Mesenchymal stem cell (in vitro differentiated cells and primary cell): ENCODE measurements around the gene CCL4.
"Not testable (repeated sequence)": the region's sequence is repeated elsewhere in the genome, so short reads cannot be mapped to it uniquely, and the experiment has no call there.

Source experiments
- DNase-seq: peaks from one replicate; pipeline ENCODE4 v3.0.0-alpha.2; 2013
- H2AFZ ChIP-seq: one replicate; pipeline ENCODE4 v1.6.1; 2013; ENCODE audit warnings: low read depth, mild to moderate bottlenecking, control low read depth, inconsistent platforms, low read length, moderate library complexity
- H2AK5ac ChIP-seq: 2 replicates; pipeline ENCODE4 v1.6.1; 2013; ENCODE audit warnings: low read length, moderate library complexity, mild to moderate bottlenecking, inconsistent platforms; ENCODE audit not compliant: severe bottlenecking
- H2BK120ac ChIP-seq: one replicate; pipeline ENCODE4 v1.6.1; 2013; ENCODE audit warnings: low read depth, mild to moderate bottlenecking, inconsistent platforms, low read length, moderate library complexity
- H2BK12ac ChIP-seq, 2 experiments: one replicate each; pipeline ENCODE4 v1.6.1; 2013; ENCODE audit warnings: inconsistent platforms in 2 of 2, low read length in 2 of 2, mild to moderate bottlenecking in 2 of 2, moderate library complexity in 2 of 2, control low read depth in 1 of 2
- H2BK15ac ChIP-seq: one replicate; pipeline ENCODE4 v1.6.1; 2013; ENCODE audit warnings: mild to moderate bottlenecking, low read depth, inconsistent platforms; ENCODE audit not compliant: poor library complexity, severe bottlenecking
- H2BK5ac ChIP-seq: 2 replicates; pipeline ENCODE4 v1.6.1; 2013; ENCODE audit warnings: low read depth, mild to moderate bottlenecking, low read length, control low read depth, inconsistent platforms; ENCODE audit not compliant: poor library complexity, severe bottlenecking
- H3K14ac ChIP-seq, 2 experiments: one replicate each; pipeline ENCODE4 v1.6.1; 2013; ENCODE audit warnings: inconsistent platforms in 2 of 2, low read length in 2 of 2, control low read depth in 1 of 2, mild to moderate bottlenecking in 1 of 2, moderate library complexity in 1 of 2
- H3K18ac ChIP-seq, 2 experiments: one replicate each; pipeline ENCODE4 v1.6.1; 2013; ENCODE audit warnings: inconsistent platforms in 2 of 2, low read length in 2 of 2, control low read depth in 1 of 2, low read depth in 1 of 2, mild to moderate bottlenecking in 1 of 2
- H3K23ac ChIP-seq, 2 experiments: one replicate each; pipeline ENCODE4 v1.6.1; 2013; ENCODE audit warnings: inconsistent platforms in 2 of 2, low read length in 2 of 2, mild to moderate bottlenecking in 2 of 2, moderate library complexity in 2 of 2, control low read depth in 1 of 2
- H3K27ac ChIP-seq: 2 replicates; pipeline ENCODE4 v1.5.1; 2013; ENCODE audit warnings: mild to moderate bottlenecking, moderate library complexity, low read length, control low read depth, inconsistent platforms; ENCODE audit not compliant: poor library complexity, severe bottlenecking
- H3K27me3 ChIP-seq, 2 experiments: 2 replicates each; pipeline versions ENCODE4 v1.6.1 to v1.7.0; 2013; ENCODE audit warnings: low read length in 2 of 2, mild to moderate bottlenecking in 2 of 2, moderate library complexity in 2 of 2, control low read depth in 1 of 2, inconsistent platforms in 1 of 2; ENCODE audit not compliant: control insufficient read depth in 1 of 2, insufficient read depth in 1 of 2
- H3K36me3 ChIP-seq, 2 experiments: 2 replicates each; pipeline versions ENCODE4 v1.6.1 to v1.7.0; 2013; ENCODE audit warnings: low read length in 2 of 2, control low read depth in 1 of 2, inconsistent platforms in 1 of 2, low read depth in 1 of 2, mild to moderate bottlenecking in 1 of 2; ENCODE audit not compliant: insufficient read depth in 2 of 2, control insufficient read depth in 1 of 2
- H3K4ac ChIP-seq, 2 experiments: one replicate each; pipeline ENCODE4 v1.6.1; 2013; ENCODE audit warnings: inconsistent platforms in 2 of 2, low read length in 2 of 2, mild to moderate bottlenecking in 2 of 2, moderate library complexity in 2 of 2, control low read depth in 1 of 2, low read depth in 1 of 2
- H3K4me1 ChIP-seq: 2 replicates; pipeline ENCODE4 v1.6.1; 2013; ENCODE audit warnings: low read depth, low read length, control low read depth; ENCODE audit not compliant: control insufficient read depth, insufficient read depth
- H3K4me2 ChIP-seq: 2 replicates; pipeline ENCODE4 v1.6.1; 2013; ENCODE audit warnings: low read length, mild to moderate bottlenecking, inconsistent platforms; ENCODE audit not compliant: poor library complexity, severe bottlenecking
- H3K4me3 ChIP-seq, 2 experiments: 2 replicates each; pipeline versions ENCODE4 v1.5.1 to v1.7.0; 2013; ENCODE audit warnings: low read length in 2 of 2, mild to moderate bottlenecking in 2 of 2, control low read depth in 1 of 2, low read depth in 1 of 2; ENCODE audit not compliant: insufficient read depth in 1 of 2
- H3K79me1 ChIP-seq: replicated peaks from 2 replicates; pipeline ENCODE4 v1.6.1; 2013; ENCODE audit warnings: mild to moderate bottlenecking, control low read depth, low read length, inconsistent platforms; ENCODE audit not compliant: poor library complexity, severe bottlenecking
- H3K9ac ChIP-seq: 2 replicates; pipeline ENCODE4 v1.7.0; 2013; ENCODE audit warnings: mild to moderate bottlenecking, low read length, moderate library complexity
- H3K9me3 ChIP-seq: 2 replicates; pipeline ENCODE4 v1.7.0; 2013; ENCODE audit warnings: mild to moderate bottlenecking, low read length; ENCODE audit not compliant: control insufficient read depth
- H4K8ac ChIP-seq: one replicate; pipeline ENCODE4 v1.6.1; 2013; ENCODE audit warnings: inconsistent platforms, mild to moderate bottlenecking, low read length, moderate library complexity
- H4K91ac ChIP-seq: one replicate; pipeline ENCODE4 v1.6.1; 2013; ENCODE audit warnings: mild to moderate bottlenecking, low read length, inconsistent platforms
- WGBS: methylation state at CpG from one replicate; pipeline ENCODE4 v1.1.7; 2013; ENCODE audit warnings: mixed read lengths; 5-methylcytosine and 5-hydroxymethylcytosine counted together

CCL4 gene

GRCh38 chr17:36087897-36088572 lies 15.6 kb upstream of the CCL4 start:
- H2AK5ac ChIP-seq, H2BK15ac ChIP-seq, H4K91ac ChIP-seq, H3K79me1 ChIP-seq, H4K8ac ChIP-seq, H3K4me3 ChIP-seq, H3K4me1 ChIP-seq, H2BK5ac ChIP-seq, H3K9me3 ChIP-seq, H3K36me3 ChIP-seq, H2BK12ac ChIP-seq, H3K27me3 ChIP-seq, H3K27ac ChIP-seq, H3K4ac ChIP-seq, DNase-seq, H3K14ac ChIP-seq, H3K18ac ChIP-seq, H2AFZ ChIP-seq, H3K9ac ChIP-seq, H3K4me2 ChIP-seq, H2BK120ac ChIP-seq, H3K23ac ChIP-seq: not testable (repeated sequence)
- 90% methylated on average over 4 of the region's 10 CpGs for WGBS

GRCh38 chr17:36088670-36089338 lies 14.8 kb upstream of the CCL4 start:
- H4K91ac ChIP-seq, result no peak overlapping the region
- peaks cover 0 to 4% of the 10 kb centered on the region in 2 experiments for H3K27me3 ChIP-seq
- no peak overlapping the region for H3K4ac ChIP-seq
- no peak overlapping the region for H3K27ac ChIP-seq
- no peak overlapping the region for H2BK15ac ChIP-seq
- no peaks in the 10 kb centered on the region for H3K79me1 ChIP-seq
- H4K8ac ChIP-seq, result no peak overlapping the region
- H2BK12ac ChIP-seq, result no peak overlapping the region
- H3K4me1 ChIP-seq, result no peaks in the 10 kb centered on the region
- H3K23ac ChIP-seq, result no peak overlapping the region
- 74% methylated on average over 14 of the region's 14 CpGs for WGBS
- no peak overlapping the region for H2AK5ac ChIP-seq
- H3K4me3 ChIP-seq, result no peak overlapping the region
- H3K18ac ChIP-seq, result no peak overlapping the region
- DNase-seq, result no peak
- H3K4me2 ChIP-seq, result no peak overlapping the region
- H2BK5ac ChIP-seq, result no peak overlapping the region
- no peak overlapping the region for H2AFZ ChIP-seq
- H3K9ac ChIP-seq, result no peak overlapping the region
- no peaks in the 10 kb centered on the region for H3K36me3 ChIP-seq
- H3K14ac ChIP-seq, result no peak overlapping the region
- H3K9me3 ChIP-seq, result no peaks in the 10 kb centered on the region
- no peak overlapping the region for H2BK120ac ChIP-seq

DNA sequence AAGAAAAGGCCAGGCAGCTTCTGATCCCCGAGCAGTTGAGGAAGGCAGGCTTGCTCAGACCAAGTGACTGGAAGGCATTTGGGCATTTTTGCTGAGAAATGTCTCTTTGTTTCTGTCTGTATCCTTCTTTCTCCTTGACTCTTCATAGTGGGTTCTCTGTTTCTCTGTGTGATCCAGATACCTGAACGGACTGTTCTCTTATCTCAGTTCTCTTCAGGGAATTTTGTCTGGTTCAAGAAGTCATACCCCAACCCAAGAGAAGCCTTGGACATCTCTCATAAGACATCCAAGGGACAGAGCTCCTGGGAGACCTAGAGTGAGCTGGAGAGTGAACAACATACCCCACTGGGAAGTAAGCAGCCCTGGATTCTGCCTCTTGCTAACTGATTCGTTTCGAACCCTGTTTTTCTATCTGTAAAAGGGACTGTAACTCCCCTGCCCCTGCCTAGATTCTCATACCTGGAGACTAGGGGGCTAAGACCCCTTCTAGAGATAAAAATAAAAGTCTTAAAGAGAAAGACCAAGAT lies 14.2 kb upstream of the CCL4 start:
- H3K36me3 ChIP-seq, result no peaks in the 10 kb centered on the region
- H4K8ac ChIP-seq, result no peak overlapping the region
- H3K4me2 ChIP-seq, result no peak overlapping the region
- H2AK5ac ChIP-seq, result no peak overlapping the region
- peak overlapping the region in 1 of 2 experiments; percentile 3 for H3K4me3 ChIP-seq
- no peak overlapping the region for H2BK15ac ChIP-seq
- no peaks in the 10 kb centered on the region for H3K79me1 ChIP-seq
- no peak overlapping the region for H3K23ac ChIP-seq
- H2BK12ac ChIP-seq, result no peak overlapping the region
- H3K18ac ChIP-seq, result no peak overlapping the region
- no peak overlapping the region for H3K27ac ChIP-seq
- H3K9me3 ChIP-seq, result no peaks in the 10 kb centered on the region
- H3K4ac ChIP-seq, result no peak overlapping the region
- WGBS, result 72% methylated on average over 4 of the region's 4 CpGs
- no peak overlapping the region for H4K91ac ChIP-seq
- DNase-seq, result no peak
- H3K27me3 ChIP-seq, result peaks cover 0 to 4% of the 10 kb centered on the region in 2 experiments
- no peak overlapping the region for H2BK5ac ChIP-seq
- H3K4me1 ChIP-seq, result no peaks in the 10 kb centered on the region
- peak overlapping the region; percentile 25 for H3K9ac ChIP-seq
- H2BK120ac ChIP-seq, result no peak overlapping the region
- H2AFZ ChIP-seq, result no peak overlapping the region
- no peak overlapping the region for H3K14ac ChIP-seq
